ENCODE results near the gene SYT7.

DNA sequence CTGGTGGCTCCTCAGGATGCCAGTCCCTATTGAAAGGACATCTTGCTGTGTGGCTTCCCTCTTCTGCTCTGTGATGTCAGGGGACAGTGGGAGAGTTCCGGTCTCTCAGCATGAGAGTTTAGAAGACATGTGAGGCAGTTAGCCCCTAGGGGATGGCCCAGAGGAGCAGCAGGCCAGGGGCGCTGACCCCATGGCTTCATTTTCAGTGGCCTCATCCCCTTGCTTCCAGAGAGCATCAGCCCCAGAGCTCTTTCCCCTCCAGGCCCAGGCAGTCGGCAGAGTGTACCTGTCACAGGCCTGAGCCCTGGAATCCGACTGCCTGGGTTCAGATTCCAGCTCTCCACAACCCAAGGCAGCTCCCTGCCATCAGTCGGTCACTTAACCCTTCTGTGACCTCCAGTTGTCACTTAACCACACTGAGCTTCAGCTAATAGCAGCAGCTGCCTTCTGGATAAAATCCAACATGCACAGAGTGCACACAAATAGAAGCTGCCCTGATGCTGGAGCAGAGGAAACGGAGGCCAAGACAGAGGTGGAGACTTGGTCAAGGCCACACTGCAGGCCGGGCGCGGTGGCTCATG, 86.4 kb downstream of the SYT7 start:
- TF ChIP-seq TAF1 (conservative IDR thresholded peaks at IDR 0.05) (no peak), HNF4G (IDR thresholded peaks at IDR 0.05) (no peak), GABPA (IDR thresholded peaks at IDR 0.05 in 1 of 2, conservative IDR thresholded peaks at IDR 0.05 in 1 of 2) (no peak), RAD21 (IDR thresholded peaks at IDR 0.05) (no peak), HNF4A (conservative IDR thresholded peaks at IDR 0.05) (no peak), SP1 (IDR thresholded peaks at IDR 0.05) (no peak), YY1 (IDR thresholded peaks at IDR 0.05) (no peak), RXRA (IDR thresholded peaks at IDR 0.05) (peak in 1 of 2 donors; percentile 29)
- TF ChIP-seq, protein P1, sequence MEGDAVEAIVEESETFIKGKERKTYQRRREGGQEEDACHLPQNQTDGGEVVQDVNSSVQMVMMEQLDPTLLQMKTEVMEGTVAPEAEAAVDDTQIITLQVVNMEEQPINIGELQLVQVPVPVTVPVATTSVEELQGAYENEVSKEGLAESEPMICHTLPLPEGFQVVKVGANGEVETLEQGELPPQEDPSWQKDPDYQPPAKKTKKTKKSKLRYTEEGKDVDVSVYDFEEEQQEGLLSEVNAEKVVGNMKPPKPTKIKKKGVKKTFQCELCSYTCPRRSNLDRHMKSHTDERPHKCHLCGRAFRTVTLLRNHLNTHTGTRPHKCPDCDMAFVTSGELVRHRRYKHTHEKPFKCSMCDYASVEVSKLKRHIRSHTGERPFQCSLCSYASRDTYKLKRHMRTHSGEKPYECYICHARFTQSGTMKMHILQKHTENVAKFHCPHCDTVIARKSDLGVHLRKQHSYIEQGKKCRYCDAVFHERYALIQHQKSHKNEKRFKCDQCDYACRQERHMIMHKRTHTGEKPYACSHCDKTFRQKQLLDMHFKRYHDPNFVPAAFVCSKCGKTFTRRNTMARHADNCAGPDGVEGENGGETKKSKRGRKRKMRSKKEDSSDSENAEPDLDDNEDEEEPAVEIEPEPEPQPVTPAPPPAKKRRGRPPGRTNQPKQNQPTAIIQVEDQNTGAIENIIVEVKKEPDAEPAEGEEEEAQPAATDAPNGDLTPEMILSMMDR (IDR thresholded peaks at IDR 0.05; ENCODE audit: low read depth, low read length, missing input control), result no peak
- TF ChIP-seq, protein P2, sequence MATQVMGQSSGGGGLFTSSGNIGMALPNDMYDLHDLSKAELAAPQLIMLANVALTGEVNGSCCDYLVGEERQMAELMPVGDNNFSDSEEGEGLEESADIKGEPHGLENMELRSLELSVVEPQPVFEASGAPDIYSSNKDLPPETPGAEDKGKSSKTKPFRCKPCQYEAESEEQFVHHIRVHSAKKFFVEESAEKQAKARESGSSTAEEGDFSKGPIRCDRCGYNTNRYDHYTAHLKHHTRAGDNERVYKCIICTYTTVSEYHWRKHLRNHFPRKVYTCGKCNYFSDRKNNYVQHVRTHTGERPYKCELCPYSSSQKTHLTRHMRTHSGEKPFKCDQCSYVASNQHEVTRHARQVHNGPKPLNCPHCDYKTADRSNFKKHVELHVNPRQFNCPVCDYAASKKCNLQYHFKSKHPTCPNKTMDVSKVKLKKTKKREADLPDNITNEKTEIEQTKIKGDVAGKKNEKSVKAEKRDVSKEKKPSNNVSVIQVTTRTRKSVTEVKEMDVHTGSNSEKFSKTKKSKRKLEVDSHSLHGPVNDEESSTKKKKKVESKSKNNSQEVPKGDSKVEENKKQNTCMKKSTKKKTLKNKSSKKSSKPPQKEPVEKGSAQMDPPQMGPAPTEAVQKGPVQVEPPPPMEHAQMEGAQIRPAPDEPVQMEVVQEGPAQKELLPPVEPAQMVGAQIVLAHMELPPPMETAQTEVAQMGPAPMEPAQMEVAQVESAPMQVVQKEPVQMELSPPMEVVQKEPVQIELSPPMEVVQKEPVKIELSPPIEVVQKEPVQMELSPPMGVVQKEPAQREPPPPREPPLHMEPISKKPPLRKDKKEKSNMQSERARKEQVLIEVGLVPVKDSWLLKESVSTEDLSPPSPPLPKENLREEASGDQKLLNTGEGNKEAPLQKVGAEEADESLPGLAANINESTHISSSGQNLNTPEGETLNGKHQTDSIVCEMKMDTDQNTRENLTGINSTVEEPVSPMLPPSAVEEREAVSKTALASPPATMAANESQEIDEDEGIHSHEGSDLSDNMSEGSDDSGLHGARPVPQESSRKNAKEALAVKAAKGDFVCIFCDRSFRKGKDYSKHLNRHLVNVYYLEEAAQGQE (IDR thresholded peaks at IDR 0.05), result no peak
- TF ChIP-seq, protein P3, sequence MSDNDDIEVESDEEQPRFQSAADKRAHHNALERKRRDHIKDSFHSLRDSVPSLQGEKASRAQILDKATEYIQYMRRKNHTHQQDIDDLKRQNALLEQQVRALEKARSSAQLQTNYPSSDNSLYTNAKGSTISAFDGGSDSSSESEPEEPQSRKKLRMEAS (IDR thresholded peaks at IDR 0.05), result no peak

Measured in liver (tissue), 3 donors.